NOMO-1 treated with DMSO at 0.1 percent for 48 hours (cell line): Measurements from ENCODE around the gene HOXB9.
A peak's percentile ranks its signal among the peaks of the same experiment; 100 is the strongest.

Experiments
- DNase-seq: peaks from one replicate; lab custom pipeline; 2025; ENCODE audit not compliant: unreplicated experiment; lab: John Stamatoyannopoulos, UW

The HOXB9 gene

GRCh38 chr17:48626245-48627117 lies at the start of gene HOXB9:
Gene HOXB9 (minus strand): TSS chr17:48626358. CDS start chr17:48626269, 89 bp downstream.
- DNase-seq, result no peak

- no peak for DNase-seq
Measured at GRCh38 chr17:48672340-48672739, 46.2 kb upstream of the HOXB9 start.

- DNase-seq, result peak; percentile 66
Measured at GRCh38 chr17:48671697-48672171, 45.6 kb upstream of the HOXB9 start.

GRCh38 chr17:48663134-48663924 lies 37.2 kb upstream of the HOXB9 start:
- DNase-seq, result no peak

- no peak for DNase-seq
Measured at GRCh38 chr17:48655913-48656312, 29.8 kb upstream of the HOXB9 start.

- no peak for DNase-seq
Measured at GRCh38 chr17:48649741-48650140, 23.6 kb upstream of the HOXB9 start.

- no peak for DNase-seq
Measured at GRCh38 chr17:48647963-48648245, 21.7 kb upstream of the HOXB9 start.

- no peak for DNase-seq
Measured at GRCh38 chr17:48647103-48647962, 21.2 kb upstream of the HOXB9 start.

GRCh38 chr17:48646183-48647102 lies 20.3 kb upstream of the HOXB9 start:
- DNase-seq, result no peak

- no peak for DNase-seq
Measured at GRCh38 chr17:48645639-48646182, 19.6 kb upstream of the HOXB9 start.

- DNase-seq, result no peak
Measured at GRCh38 chr17:48644910-48645557, 18.9 kb upstream of the HOXB9 start.

- DNase-seq, result no peak
Measured at GRCh38 chr17:48644159-48644558, 18.0 kb upstream of the HOXB9 start.

- no peak for DNase-seq
Measured at GRCh38 chr17:48643697-48644012, 17.5 kb upstream of the HOXB9 start.

GRCh38 chr17:48642843-48643696 lies 16.9 kb upstream of the HOXB9 start:
- no peak for DNase-seq

GRCh38 chr17:48642059-48642842 lies 16.1 kb upstream of the HOXB9 start:
- no peak for DNase-seq

GRCh38 chr17:48641541-48642058 lies 15.4 kb upstream of the HOXB9 start:
- DNase-seq, result no peak

GRCh38 chr17:48640858-48641180 lies 14.7 kb upstream of the HOXB9 start:
- no peak for DNase-seq
